Measurements from ENCODE around the gene TTC19.
A peak's percentile ranks its signal among the peaks of the same experiment; 100 is the strongest.

The TTC19 gene

GRCh38 chr17:15999141-15999973, at the start of gene TTC19, which contains the start of gene ZSWIM7:
TSS of gene TTC19 (plus strand) at chr17:15999824. CDS start at chr17:15999849, 25 bp downstream.
TSS of gene ZSWIM7 (minus strand) at chr17:15999704. CDS start at chr17:15999594, 110 bp downstream.
- DNase-seq = peak; percentile 93

GRCh38 chr17:15951368-15952047, 48.1 kb upstream of the TTC19 start:
- no peak for DNase-seq

GRCh38 chr17:15952048-15952532, 47.5 kb upstream of the TTC19 start:
- no peak for DNase-seq

- no peak for DNase-seq
Observed at GRCh38 chr17:15952916-15953790, 46.5 kb upstream of the TTC19 start.

GRCh38 chr17:15954222-15954621, 45.4 kb upstream of the TTC19 start:
- DNase-seq = no peak

- no peak for DNase-seq
Observed at GRCh38 chr17:15955793-15956541, 43.7 kb upstream of the TTC19 start.

- DNase-seq = no peak
Observed at GRCh38 chr17:15957206-15957605, 42.4 kb upstream of the TTC19 start.

- DNase-seq = no peak
Observed at GRCh38 chr17:15957608-15958307, 41.9 kb upstream of the TTC19 start.

GRCh38 chr17:15958484-15958854, 41.2 kb upstream of the TTC19 start:
- no peak for DNase-seq

GRCh38 chr17:15963670-15964110, 35.9 kb upstream of the TTC19 start:
- DNase-seq = no peak

GRCh38 chr17:15965528-15965927, 34.1 kb upstream of the TTC19 start:
- DNase-seq = no peak

GRCh38 chr17:15966183-15966878, 33.3 kb upstream of the TTC19 start:
- no peak for DNase-seq

GRCh38 chr17:15966879-15967248, 32.8 kb upstream of the TTC19 start:
- DNase-seq = no peak

GRCh38 chr17:15967706-15968399, 31.8 kb upstream of the TTC19 start:
- DNase-seq = no peak

- no peak for DNase-seq
Observed at GRCh38 chr17:15969463-15969862, 30.2 kb upstream of the TTC19 start.

GRCh38 chr17:15970500-15970899, 29.1 kb upstream of the TTC19 start:
- DNase-seq = no peak

GRCh38 chr17:15971098-15971678, 28.4 kb upstream of the TTC19 start:
- no peak for DNase-seq

GRCh38 chr17:15971882-15972281, 27.7 kb upstream of the TTC19 start:
- no peak for DNase-seq

- no peak for DNase-seq
Observed at GRCh38 chr17:15972497-15972951, 27.1 kb upstream of the TTC19 start.

- DNase-seq = no peak
Observed at GRCh38 chr17:15973016-15973415, 26.6 kb upstream of the TTC19 start.

All from CD4-positive, alpha-beta T cell treated with Interleukin-4 for 4 hours (primary cell).